Tibial artery (tissue), 4 donors: ENCODE measurements around the gene MEST.
A peak's percentile ranks its signal among the peaks of the same experiment; 100 is the strongest.

Experiments
- DNase-seq, 2 donors: peaks; one replicate each; pipeline ENCODE4 v3.0.0-alpha.2; 2019
- H3K27ac ChIP-seq, 2 donors: fragments of 200-600 bp; sonication (generic) in 1 of 2; 1 replicate in 1 of 2; 2 replicates in 1 of 2; pipeline ENCODE4 v1.5.1; 2018 to 2019; ENCODE audit warnings: mild to moderate bottlenecking in 1 of 2
- H3K27me3 ChIP-seq, 2 donors: fragments of 200-600 bp; sonication (generic) in 1 of 2; one replicate each; pipeline versions ENCODE4 v1.5.1 to v1.6.0; 2016 to 2019
- H3K36me3 ChIP-seq, 3 donors: fragments of 200-600 bp; sonication (generic) in 2 of 3; one replicate each; pipeline ENCODE4 v1.5.1; 2016 to 2019; ENCODE audit warnings: mild to moderate bottlenecking in 2 of 3
- H3K4me1 ChIP-seq, 4 donors: fragments of 200-600 bp; sonication (generic) in 2 of 4; 1 replicate in 3 of 4; 2 replicates in 1 of 4; pipeline ENCODE4 v1.5.1; 2016 to 2019
- H3K4me3 ChIP-seq, 2 donors: fragments of 200-600 bp; sonication (generic) in 1 of 2; 1 replicate in 1 of 2; 2 replicates in 1 of 2; pipeline ENCODE4 v1.5.1; 2018 to 2019; ENCODE audit warnings: mild to moderate bottlenecking in 2 of 2
- H3K9me3 ChIP-seq, 3 donors: fragments of 200-600 bp; sonication (generic) in 1 of 3; one replicate each; pipeline ENCODE4 v1.5.1; 2016 to 2019
- CTCF ChIP-seq, 2 experiments: fragments of 200-600 bp in 1 of 2; fragments of 450-650 bp in 1 of 2; IDR thresholded peaks; one replicate each; pipeline ENCODE4 v1.5.1; 2017 to 2019; ENCODE audit warnings: antibody characterized with exemption in 2 of 2, mild to moderate bottlenecking in 1 of 2, moderate library complexity in 1 of 2
- intact Hi-C: fragments of 100-400 bp; cut with DNase I; formaldehyde crosslinking; loops from one replicate; pipeline ENCODE4 v1.15.0; 2023; ENCODE audit warnings: low total_unique reads

MEST gene

GRCh38 chr7:130485734-130486113 lies 6.2 kb upstream of the MEST start:
- H3K9me3 ChIP-seq = no peaks in the 10 kb centered on the region
- no peaks in the 10 kb centered on the region for H3K36me3 ChIP-seq
- H3K4me3 ChIP-seq = peak overlapping the region; percentile 44 to 54
- peaks cover 0 to 36% (median 17%) of the 10 kb centered on the region in 4 donors for H3K4me1 ChIP-seq
- TF ChIP-seq CTCF (IDR thresholded peaks at IDR 0.05) = no peak
- H3K27ac ChIP-seq = no peak overlapping the region
- no peak for DNase-seq
- peaks cover 0 to 6% of the 10 kb centered on the region in 2 donors for H3K27me3 ChIP-seq
- intact Hi-C loops = loop anchor here (5.0 kb wide), 1 partner anchor 208 kb away; no protein-coding TSS in a partner anchor

GRCh38 chr7:130486114-130486953 lies 5.6 kb upstream of the MEST start:
- no peak for DNase-seq
- TF ChIP-seq CTCF (IDR thresholded peaks at IDR 0.05) = peak; percentile 24 to 53
- Histone ChIP-seq H3K36me3 (no peaks in the 10 kb centered on the region), H3K27me3 (peaks cover 0 to 6% of the 10 kb centered on the region in 2 donors), H3K9me3 (no peaks in the 10 kb centered on the region), H3K4me1 (peaks cover 0 to 38% (median 17%) of the 10 kb centered on the region in 4 donors), H3K4me3 (peak overlapping the region; percentile 44 to 54), H3K27ac (no peak overlapping the region)
- intact Hi-C loops = loop anchor here (5.0 kb wide), 1 partner anchor 209 kb away; no protein-coding TSS in a partner anchor

GRCh38 chr7:130486954-130487436 lies 4.9 kb upstream of the MEST start:
- H3K27me3 ChIP-seq = peaks cover 0 to 6% of the 10 kb centered on the region in 2 donors

GRCh38 chr7:130488392-130489139 lies 3.3 kb upstream of the MEST start:
- no peak for DNase-seq
- H3K36me3 ChIP-seq = no peaks in the 10 kb centered on the region
- peaks cover 0 to 6% of the 10 kb centered on the region in 2 donors for H3K27me3 ChIP-seq
- H3K9me3 ChIP-seq = no peaks in the 10 kb centered on the region
- TF ChIP-seq CTCF (IDR thresholded peaks at IDR 0.05) = no peak
- intact Hi-C loops = loop anchor here (5.0 kb wide), 1 partner anchor 211 kb away; no protein-coding TSS in a partner anchor
- no peak overlapping the region for H3K4me3 ChIP-seq
- H3K4me1 ChIP-seq = peaks cover 0 to 37% (median 17%) of the 10 kb centered on the region in 4 donors
- H3K27ac ChIP-seq = no peak overlapping the region

More at GRCh38 chr7:130486954-130487436, 4.9 kb upstream of the MEST start:
- Histone ChIP-seq H3K27ac (no peak overlapping the region), H3K9me3 (no peaks in the 10 kb centered on the region), H3K4me3 (peak overlapping the region; percentile 44 to 54), H3K4me1 (peaks cover 0 to 39% (median 16%) of the 10 kb centered on the region in 4 donors), H3K36me3 (no peaks in the 10 kb centered on the region)
- no peak for TF ChIP-seq CTCF (IDR thresholded peaks at IDR 0.05)
- DNase-seq = no peak
- intact Hi-C loops = loop anchor here (5.0 kb wide), 1 partner anchor 210 kb away; no protein-coding TSS in a partner anchor

DNA sequence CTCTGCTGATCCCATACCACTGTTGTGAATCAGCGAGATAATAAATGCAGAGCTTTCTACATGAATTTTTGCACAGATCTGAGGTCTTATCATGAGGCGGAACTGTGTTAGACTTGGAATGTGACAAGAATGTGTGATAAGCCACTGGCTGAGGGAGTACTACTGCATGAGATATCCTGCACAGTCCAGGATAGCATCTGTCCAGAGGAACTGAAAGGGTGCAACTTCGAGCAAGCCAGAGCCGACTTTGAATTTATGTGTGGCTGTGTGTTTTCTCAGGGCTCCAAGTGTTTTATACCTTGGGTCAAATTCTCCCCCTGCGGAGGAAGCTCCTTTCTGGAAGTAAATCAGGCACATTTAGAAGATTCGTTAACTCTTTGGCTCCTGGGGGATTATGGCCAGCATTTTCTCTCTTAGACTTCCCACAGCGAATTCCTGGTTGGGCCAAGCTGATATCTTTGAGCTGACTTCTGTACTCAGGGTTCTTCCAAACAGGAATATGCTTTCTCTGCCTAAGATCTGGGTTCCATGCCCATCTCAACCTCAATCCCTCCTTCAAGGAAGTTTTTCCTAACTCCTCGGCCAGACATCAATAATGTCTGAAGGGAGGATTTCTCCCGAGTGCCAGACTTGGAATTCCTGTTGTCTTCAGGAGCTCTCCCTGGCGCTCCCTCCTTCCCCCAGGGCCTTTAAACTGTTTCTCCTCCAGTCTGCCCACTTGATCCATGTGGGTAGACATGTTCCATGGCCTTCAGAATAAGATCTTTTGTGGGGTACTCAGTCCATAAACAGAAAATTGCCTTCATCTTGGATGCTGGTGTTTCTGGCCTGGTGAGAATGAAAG lies 2.5 kb upstream of the MEST start:
- Histone ChIP-seq H3K9me3 (no peaks in the 10 kb centered on the region), H3K4me1 (peaks cover 0 to 41% (median 17%) of the 10 kb centered on the region in 4 donors), H3K36me3 (no peaks in the 10 kb centered on the region), H3K27ac (peak overlapping the region in 1 of 2 donors; percentile 13), H3K27me3 (peaks cover 0 to 6% of the 10 kb centered on the region in 2 donors), H3K4me3 (no peak overlapping the region)
- no peak for DNase-seq
- intact Hi-C loops = loop anchor here (5.0 kb wide), 1 partner anchor 212 kb away; no protein-coding TSS in a partner anchor
- no peak for TF ChIP-seq CTCF (IDR thresholded peaks at IDR 0.05)
